ENCODE results near the gene SLC16A8.

GRCh38 chr22:38031491-38031890 lies 52.5 kb downstream of the SLC16A8 start:
- TF ChIP-seq POLR2A (IDR thresholded peaks at IDR 0.05): no peak
- no peak for TF ChIP-seq CTCF (IDR thresholded peaks at IDR 0.05)
